Daoy (cell line): ENCODE data around the gene TSPAN5. TPM values are rescaled to one million over a fixed set of nuclear protein-coding genes. Genes with fewer than 3 reads are reported as not detected.
A peak's percentile ranks its signal among the peaks of the same experiment; 100 is the strongest.

ENCODE experiments used
- DNase-seq: peaks from one replicate; pipeline ENCODE4 v3.0.0-alpha.2; 2015; ENCODE audit warnings: low read depth
- total RNA-seq: library from RNA; depleted of rRNA; stranded (reverse); fragments of >200 nt; shearing (Covaris generic); gene quantifications from 2 replicates; pipeline ENCODE4 v1.2.3, GENCODE V29; 2014

TSPAN5 gene
- total RNA-seq, 1 experiment from 2014 or later = 13.4 TPM

GRCh38 chr4:98643755-98644154 is 14.7 kb downstream of the TSPAN5 start:
- no peak for DNase-seq

DNA sequence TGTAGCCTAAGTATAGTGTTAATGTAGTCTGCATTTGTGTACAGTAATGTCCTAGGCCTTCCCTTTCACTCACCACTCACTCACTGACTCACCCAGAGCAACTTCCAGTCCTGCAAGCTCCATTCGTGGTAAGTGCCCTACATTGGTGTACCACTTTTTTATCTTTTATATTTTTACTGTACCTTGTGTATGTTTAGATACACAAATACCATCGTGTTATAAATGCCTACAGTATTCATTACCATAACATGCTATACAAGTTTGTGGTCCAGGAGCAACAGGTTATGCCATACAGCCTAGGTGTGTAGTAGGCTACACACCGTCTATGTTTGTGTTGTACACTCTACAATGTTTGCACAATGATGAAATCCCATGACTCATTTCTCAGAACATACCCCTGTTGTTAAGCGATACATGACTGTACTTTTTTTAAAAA is 15.4 kb downstream of the TSPAN5 start:
- DNase-seq = peak; percentile 51

- no peak for DNase-seq
These were observed 16.3 kb downstream of the TSPAN5 start for GRCh38 chr4:98641906-98642668.

- no peak for DNase-seq
These were observed 17.0 kb downstream of the TSPAN5 start for GRCh38 chr4:98641376-98641775.

DNA sequence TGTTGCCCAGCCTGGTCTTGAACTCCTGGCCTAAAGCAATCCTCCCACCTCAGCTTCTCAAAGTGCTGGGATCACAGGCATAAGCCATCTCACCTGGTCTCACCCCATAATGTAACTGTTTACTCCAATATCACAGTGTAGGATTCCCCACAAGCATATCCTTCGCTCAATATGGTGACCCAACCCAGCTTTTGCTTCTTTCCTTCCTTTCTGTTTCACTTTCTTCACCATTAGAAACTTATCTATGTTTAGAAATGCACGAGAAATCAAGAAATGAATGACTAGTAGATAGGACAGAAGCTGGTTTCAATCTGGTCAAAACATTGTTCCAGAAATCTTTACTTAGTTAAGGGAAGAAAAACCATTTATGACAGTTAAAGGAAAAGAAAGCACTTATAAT is 18.9 kb downstream of the TSPAN5 start:
- DNase-seq = no peak

GRCh38 chr4:98639108-98639507 is 19.3 kb downstream of the TSPAN5 start:
- no peak for DNase-seq

- DNase-seq = no peak
These were observed 19.8 kb downstream of the TSPAN5 start for GRCh38 chr4:98638661-98639060.

DNA sequence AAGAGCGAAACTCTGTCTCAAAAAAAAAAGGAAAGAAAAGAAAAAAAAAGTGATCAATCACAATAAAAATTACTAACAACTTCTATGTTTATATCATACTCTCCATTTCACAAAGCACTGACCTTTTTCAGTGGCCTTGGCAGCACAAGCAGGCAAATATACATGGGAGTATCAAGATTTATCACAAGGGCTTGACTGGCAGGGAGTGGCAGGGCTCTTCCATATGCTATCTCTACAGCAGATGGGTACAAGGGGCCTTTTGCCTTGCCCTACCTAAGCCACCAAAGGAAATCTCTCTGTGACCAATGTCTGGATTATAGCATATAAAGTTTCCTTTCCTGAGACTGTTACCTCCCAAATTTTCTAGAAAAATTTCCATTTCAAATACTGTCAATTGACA is 24.4 kb downstream of the TSPAN5 start:
- DNase-seq = no peak

DNA sequence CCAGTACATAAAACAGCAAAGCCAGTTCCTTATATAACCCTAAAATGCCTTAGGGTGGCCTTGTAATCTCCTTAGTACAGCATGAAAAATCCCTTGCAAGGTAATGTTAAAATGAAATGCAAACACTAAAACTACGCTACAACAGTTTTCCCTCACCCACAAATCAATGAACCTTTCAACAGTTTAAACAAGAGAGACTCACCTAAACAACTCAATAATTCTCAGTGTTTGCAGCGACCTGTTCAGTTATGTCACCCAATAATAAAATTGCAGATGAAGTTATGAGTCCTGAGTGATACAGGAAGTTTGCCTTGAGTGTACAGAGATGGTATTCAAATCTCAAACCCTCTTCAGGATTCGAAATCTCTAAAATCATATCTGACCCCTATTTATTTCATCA is 25.3 kb downstream of the TSPAN5 start:
- no peak for DNase-seq

GRCh38 chr4:98632258-98632657 is 26.2 kb downstream of the TSPAN5 start:
- no peak for DNase-seq

DNA sequence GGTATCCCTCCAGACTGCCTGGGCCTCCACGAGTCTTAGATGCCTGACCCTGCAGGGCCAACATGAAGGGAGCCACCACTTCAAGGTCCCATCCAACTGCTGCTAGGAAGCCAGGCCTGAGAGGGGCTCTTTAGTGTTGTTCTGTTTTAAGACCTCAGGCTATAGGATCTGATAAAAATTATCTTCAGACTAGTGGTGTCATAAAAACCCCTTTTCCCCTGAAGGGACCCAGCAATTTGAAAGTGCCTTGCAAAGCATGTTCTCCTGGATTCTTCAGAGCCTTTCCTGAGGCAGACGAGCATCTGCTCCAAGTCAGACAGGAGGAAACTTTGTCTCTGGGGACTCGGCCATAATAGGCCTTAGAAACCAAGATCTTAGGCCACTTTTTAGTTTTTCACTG is 26.9 kb downstream of the TSPAN5 start:
- no peak for DNase-seq

- no peak for DNase-seq
These were observed 27.5 kb downstream of the TSPAN5 start for GRCh38 chr4:98630737-98631454.

GRCh38 chr4:98627531-98628257 is 30.7 kb downstream of the TSPAN5 start:
- DNase-seq = no peak

GRCh38 chr4:98626350-98626749 is 32.1 kb downstream of the TSPAN5 start:
- DNase-seq = peak; percentile 89

GRCh38 chr4:98625920-98626319 is 32.5 kb downstream of the TSPAN5 start:
- DNase-seq = no peak

GRCh38 chr4:98625399-98625798 is 33.0 kb downstream of the TSPAN5 start:
- DNase-seq = no peak

DNA sequence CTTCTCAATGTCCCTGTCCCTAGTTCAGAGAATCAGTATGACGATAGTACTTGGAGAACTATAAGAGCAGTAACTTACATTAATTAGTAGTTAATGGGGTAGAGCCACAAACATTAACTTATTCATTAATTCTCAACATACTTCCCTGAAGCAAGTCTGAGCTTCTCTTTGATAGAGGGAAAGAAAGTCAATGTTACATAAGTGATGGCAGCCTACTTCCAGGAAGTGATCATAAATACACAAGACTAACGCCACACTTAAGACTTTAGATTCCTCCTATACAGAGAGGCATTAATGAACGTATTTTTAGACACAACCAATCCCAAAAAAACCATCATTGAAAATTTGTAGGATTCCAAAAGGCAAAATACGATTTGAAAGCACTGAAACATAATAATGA is 33.8 kb downstream of the TSPAN5 start:
- no peak for DNase-seq

DNA sequence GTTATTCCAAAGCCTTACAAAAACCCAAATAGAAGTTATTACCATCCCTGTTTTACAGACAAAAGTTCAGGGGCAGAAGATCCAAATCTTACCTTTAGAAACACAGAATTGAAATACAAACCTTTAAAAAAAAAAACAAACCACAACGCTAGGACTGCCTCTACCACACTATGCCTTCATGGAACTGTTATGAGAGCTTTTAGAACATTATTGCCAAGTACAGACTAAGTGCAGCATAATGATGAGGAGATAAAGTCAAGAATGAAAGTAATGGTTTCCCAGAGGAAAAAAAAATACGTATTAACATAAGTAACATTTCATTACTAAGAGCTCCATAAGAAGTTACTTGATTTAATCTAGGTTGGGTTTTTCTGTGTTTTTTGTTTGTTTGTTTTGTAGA is 34.3 kb downstream of the TSPAN5 start:
- no peak for DNase-seq

DNA sequence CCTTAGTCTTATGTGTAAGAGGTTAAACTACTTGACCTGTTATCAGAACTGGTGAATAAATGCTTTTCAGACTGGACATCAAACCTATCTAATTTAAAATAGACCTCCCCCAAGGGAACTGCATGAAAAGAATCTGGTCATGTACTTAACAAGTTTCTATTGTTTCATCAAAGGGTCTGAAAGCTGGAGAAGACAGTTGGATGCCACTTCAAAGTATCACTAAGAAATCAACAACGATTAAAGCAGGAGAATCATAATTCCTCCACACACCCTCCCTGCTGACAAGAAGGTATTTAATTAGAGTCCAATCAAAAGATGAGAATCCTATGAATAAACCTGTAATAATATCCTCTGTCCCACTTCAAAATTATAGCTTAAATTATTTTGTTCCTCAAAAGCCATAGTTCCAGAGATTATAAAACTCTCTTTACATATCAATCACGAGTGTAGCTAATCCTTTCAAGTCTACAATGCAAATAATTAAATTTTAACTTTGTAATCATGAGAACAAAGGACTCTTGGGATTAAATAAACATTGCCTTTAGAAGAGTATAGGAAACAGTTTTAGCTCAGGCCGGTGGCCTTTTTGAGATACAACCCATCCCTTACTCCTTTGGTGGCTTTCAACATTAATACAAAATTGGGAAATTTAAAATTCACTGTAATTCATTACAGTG is 35.1 kb downstream of the TSPAN5 start:
- DNase-seq = no peak

DNA sequence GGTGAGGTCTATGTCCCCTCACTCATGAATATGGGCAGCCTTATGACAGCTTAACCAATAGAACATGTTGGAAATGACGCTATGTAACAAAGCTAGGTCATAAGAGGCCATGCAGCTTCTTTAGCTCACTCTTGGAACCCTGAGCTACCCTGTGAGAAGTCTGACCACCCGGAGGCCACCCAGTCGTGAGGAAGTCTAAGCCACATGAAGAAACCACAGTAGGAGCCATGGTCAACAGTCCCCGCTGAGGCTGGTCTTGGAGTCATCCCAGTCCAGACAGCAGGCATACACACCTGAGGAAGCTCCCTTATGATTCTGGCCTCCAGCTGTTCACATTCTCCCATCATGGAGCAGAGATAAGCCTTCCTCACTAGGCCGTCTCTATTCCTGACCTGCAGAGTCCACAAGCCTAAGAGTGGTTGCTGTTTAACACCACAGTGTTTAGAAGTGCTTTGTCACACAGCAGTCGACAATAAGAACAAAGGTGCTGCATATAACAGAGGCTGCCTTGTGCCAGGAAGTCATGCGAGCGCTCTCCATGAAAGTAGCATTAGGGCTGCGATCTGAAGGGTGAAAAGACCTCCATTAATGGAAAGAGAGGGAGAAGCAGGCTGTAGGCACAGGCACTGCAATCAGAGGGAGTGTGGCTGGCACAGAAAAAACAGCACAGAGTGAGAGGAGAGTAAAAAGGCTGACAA is 38.2 kb downstream of the TSPAN5 start:
- DNase-seq = no peak

GRCh38 chr4:98619180-98619579 is 39.2 kb downstream of the TSPAN5 start:
- DNase-seq = no peak
